Activated B cell treated with CpG ODN at 0.5 μM for 24 hours (primary cell): ENCODE data around the gene CUL3. TPM values are rescaled to one million over a fixed set of nuclear protein-coding genes. Genes with fewer than 3 reads are reported as not detected.
"Not testable (repeated sequence)": the region's sequence is repeated elsewhere in the genome, so short reads cannot be mapped to it uniquely, and the experiment has no call there.

Source experiments
- ATAC-seq: fragments of 200-7000 bp; cut with Tn5 transposase; one replicate; pipeline ENCODE4 v1.10.0; 2021; ENCODE audit warnings: low read depth, mild to moderate bottlenecking, moderate library complexity
- CTCF ChIA-PET: fragments of 350-600 bp; sonication (Branson Sonifier 250); formaldehyde crosslinking; loops from one replicate; lab custom pipeline; 2021; ENCODE audit warnings: antibody characterized with exemption; lab: Charles Lee
- POLR2A ChIA-PET: fragments of 350-600 bp; sonication (Branson Sonifier 250); formaldehyde crosslinking; loops from one replicate; lab custom pipeline; 2021; ENCODE audit warnings: antibody characterized with exemption; lab: Charles Lee
- DNase-seq: peaks from one replicate; pipeline ENCODE4 v3.0.0; 2022
- H3K27ac Mint-ChIP-seq: one replicate; pipeline ENCODE4 v1.8.0; 2020; ENCODE audit warnings: mixed read lengths
- H3K27me3 Mint-ChIP-seq: one replicate; pipeline ENCODE4 v1.8.0; 2021; ENCODE audit warnings: mixed read lengths
- H3K36me3 Mint-ChIP-seq: one replicate; pipeline ENCODE4 v1.8.0; 2021; ENCODE audit warnings: low read depth, mixed read lengths
- H3K4me1 Mint-ChIP-seq: one replicate; pipeline ENCODE4 v1.8.0; 2021; ENCODE audit warnings: mixed read lengths
- H3K4me3 Mint-ChIP-seq: one replicate; pipeline ENCODE4 v1.8.0; 2020; ENCODE audit warnings: mild to moderate bottlenecking, mixed read lengths
- H3K9me3 Mint-ChIP-seq: one replicate; pipeline ENCODE4 v1.8.0; 2020; ENCODE audit warnings: mixed read lengths
- CTCF ChIP-seq: fragments of 200-600 bp; IDR thresholded peaks from one replicate; pipeline ENCODE4 v1.8.0; 2022; ENCODE audit warnings: antibody characterized with exemption, mild to moderate bottlenecking
- intact Hi-C: fragments of 100-400 bp; cut with micrococcal nuclease; formaldehyde crosslinking; loops from one replicate; pipeline ENCODE4 v1.15.1; 2024
- total RNA-seq: library from RNA; stranded (reverse); gene quantifications from 2 replicates; pipeline ENCODE4 v1.2.3, GENCODE V29; 2022

The CUL3 gene
- total RNA-seq, 1 donor from 2014 or later, result 114 TPM

- no peaks in the 10 kb centered on the region for H3K9me3 Mint-ChIP-seq
- no peak for TF ChIP-seq CTCF
- no peaks in the 10 kb centered on the region for H3K36me3 Mint-ChIP-seq
- peaks cover 20% of the 10 kb centered on the region for H3K4me1 Mint-ChIP-seq
- ATAC-seq (no peak), DNase-seq (no peak)
- no peak overlapping the region for H3K27ac Mint-ChIP-seq
- no peaks in the 10 kb centered on the region for H3K27me3 Mint-ChIP-seq
- ChIA-PET CTCF (no interaction called here), POLR2A (interaction anchor here (0.6 kb wide), 1 partner anchor 1066 kb away, joined by 3 read pairs; no protein-coding TSS in a partner anchor)
- H3K4me3 Mint-ChIP-seq, result no peak overlapping the region
- intact Hi-C loops, result no loop called here
These were observed 6.1 kb upstream of the CUL3 start for GRCh38 chr2:224591220-224591619.

- Mint-ChIP-seq H3K4me3 (peak overlapping the region; percentile 95), H3K9me3 (no peaks in the 10 kb centered on the region), H3K36me3 (peaks cover 15% of the 10 kb centered on the region), H3K27me3 (no peaks in the 10 kb centered on the region), H3K27ac (peak overlapping the region; percentile 93), H3K4me1 (peaks cover 39% of the 10 kb centered on the region)
- ATAC-seq, result no peak
- ChIA-PET POLR2A (interaction anchor here (0.8 to 5.5 kb wide), 17 partner anchors 10 to 641 kb away, joined by 3 to 84 read pairs (median 6); partner anchors contain the start of gene WDFY1), CTCF (interaction anchor here (0.9 to 1.1 kb wide), 2 partner anchors 17 to 63 kb away, joined by 3 read pairs; no protein-coding TSS in a partner anchor)
- no peak for TF ChIP-seq CTCF
- DNase-seq, result no peak
- intact Hi-C loops, result loop anchor here (5.0 kb wide), 1 partner anchor 689 kb away; no protein-coding TSS in a partner anchor
These were observed 1.0 kb upstream of the CUL3 start for GRCh38 chr2:224586127-224586695.

GRCh38 chr2:224584785-224585210 is 365 bp downstream of the CUL3 start:
- Mint-ChIP-seq H3K27me3 (no peaks in the 10 kb centered on the region), H3K27ac (peak overlapping the region; percentile 89), H3K36me3 (peaks cover 23% of the 10 kb centered on the region), H3K4me3 (peak overlapping the region; percentile 95), H3K4me1 (peaks cover 53% of the 10 kb centered on the region), H3K9me3 (no peaks in the 10 kb centered on the region)
- TF ChIP-seq CTCF, result no peak
- intact Hi-C loops, result loop anchor here (1.0 to 5.0 kb wide), 9 partner anchors 8 to 748 kb away; partner anchors contain the start of genes AP1S3, MRPL44 and WDFY1
- ATAC-seq, result peak; percentile 17
- DNase-seq, result peak; percentile 66
- ChIA-PET POLR2A (interaction anchor here (0.9 to 5.5 kb wide), 14 partner anchors 9 to 640 kb away, joined by 3 to 84 read pairs (median 6); partner anchors contain the start of gene WDFY1), CTCF (no interaction called here)

- H3K4me1 Mint-ChIP-seq, result peaks cover 59% of the 10 kb centered on the region
- H3K4me3 Mint-ChIP-seq, result peak overlapping the region; percentile 96
- TF ChIP-seq CTCF, result no peak
- ChIA-PET POLR2A (interaction anchor here (0.8 to 5.5 kb wide), 8 partner anchors 9 to 94 kb away, joined by 3 to 84 read pairs (median 4); no protein-coding TSS in a partner anchor), CTCF (no interaction called here)
- H3K9me3 Mint-ChIP-seq, result no peaks in the 10 kb centered on the region
- no peak for ATAC-seq
- peak overlapping the region; percentile 89 for H3K27ac Mint-ChIP-seq
- DNase-seq, result peak; percentile 25
- no peaks in the 10 kb centered on the region for H3K27me3 Mint-ChIP-seq
- H3K36me3 Mint-ChIP-seq, result peaks cover 28% of the 10 kb centered on the region
- intact Hi-C loops, result loop anchor here (1.0 to 5.0 kb wide), 3 partner anchors 8 to 747 kb away; partner anchors contain the start of gene AP1S3
These were observed 915 bp downstream of the CUL3 start for GRCh38 chr2:224584111-224584784.

GRCh38 chr2:224583033-224583432 is 2.1 kb downstream of the CUL3 start:
- DNase-seq, H3K9me3 Mint-ChIP-seq, H3K27me3 Mint-ChIP-seq, CTCF ChIA-PET, ATAC-seq: not testable (repeated sequence)
- Mint-ChIP-seq H3K4me1 (peaks cover 68% of the 10 kb centered on the region), H3K36me3 (peaks cover 28% of the 10 kb centered on the region), H3K4me3 (peak overlapping the region; percentile 96), H3K27ac (peak overlapping the region; percentile 89)
- POLR2A ChIA-PET, result interaction anchor here (0.8 to 5.5 kb wide), 3 partner anchors 11 to 62 kb away, joined by 3 to 84 read pairs (median 6); no protein-coding TSS in a partner anchor
- intact Hi-C loops, result loop anchor here (5.0 kb wide), 1 partner anchor 556 kb away; no protein-coding TSS in a partner anchor
